Endothelial cell of umbilical vein (primary cell): ENCODE data around the gene BCAP31.
"Not testable (repeated sequence)": the region's sequence is repeated elsewhere in the genome, so short reads cannot be mapped to it uniquely, and the experiment has no call there.

Source experiments
- EZH2 ChIP-seq: IDR thresholded peaks from 2 replicates; pipeline ENCODE4 v1.6.1; 2012; ENCODE audit warnings: borderline replicate concordance, low read depth, mild to moderate bottlenecking, moderate library complexity, low read length, inconsistent platforms; ENCODE audit not compliant: severe bottlenecking
- FOS ChIP-seq: IDR thresholded peaks from 2 replicates; pipeline ENCODE4 v1.6.1; 2011; ENCODE audit warnings: mild to moderate bottlenecking, low read length, moderate library complexity, borderline replicate concordance; ENCODE audit not compliant: insufficient read depth
- GATA2 ChIP-seq: IDR thresholded peaks from 2 replicates; pipeline ENCODE4 v1.7.0; 2011; ENCODE audit warnings: low read depth, mild to moderate bottlenecking, moderate library complexity, mixed read lengths, low read length; ENCODE audit not compliant: insufficient read length, insufficient read depth
- JUN ChIP-seq: IDR thresholded peaks from 2 replicates; pipeline ENCODE4 v1.6.1; 2011; ENCODE audit warnings: borderline replicate concordance, low read depth; ENCODE audit not compliant: insufficient read length, insufficient read depth
- MYC ChIP-seq: IDR thresholded peaks from one replicate; pipeline ENCODE4 v1.6.1; 2011; ENCODE audit warnings: mild to moderate bottlenecking, low read depth, low read length
- POLR2A ChIP-seq: IDR thresholded peaks from 2 replicates; pipeline ENCODE4 v1.6.1; 2012; ENCODE audit warnings: low read depth, mild to moderate bottlenecking, control low read depth, low read length
- POLR2AphosphoS5 ChIP-seq: IDR thresholded peaks from 2 replicates; pipeline ENCODE4 v1.6.1; 2012; ENCODE audit warnings: low read depth, mild to moderate bottlenecking, control low read depth, low read length, moderate library complexity; ENCODE audit not compliant: insufficient read depth
- TF ChIP-seq, protein P1 (sequence below), 2 donors: IDR thresholded peaks; 1 replicate in 1 of 2; 2 replicates in 1 of 2; pipeline ENCODE4 v1.5.1; 2011; ENCODE audit warnings: low read length in 2 of 2, mild to moderate bottlenecking in 2 of 2, moderate library complexity in 2 of 2, control low read depth in 1 of 2, inconsistent platforms in 1 of 2, low read depth in 1 of 2; ENCODE audit not compliant: insufficient read depth in 1 of 2; ENCODE audit errors: extremely low read depth in 1 of 2
- TF ChIP-seq, protein P2 (sequence below): IDR thresholded peaks from 2 replicates; pipeline ENCODE4 v1.6.1; 2011; ENCODE audit not compliant: insufficient read depth, insufficient read length

DNA sequence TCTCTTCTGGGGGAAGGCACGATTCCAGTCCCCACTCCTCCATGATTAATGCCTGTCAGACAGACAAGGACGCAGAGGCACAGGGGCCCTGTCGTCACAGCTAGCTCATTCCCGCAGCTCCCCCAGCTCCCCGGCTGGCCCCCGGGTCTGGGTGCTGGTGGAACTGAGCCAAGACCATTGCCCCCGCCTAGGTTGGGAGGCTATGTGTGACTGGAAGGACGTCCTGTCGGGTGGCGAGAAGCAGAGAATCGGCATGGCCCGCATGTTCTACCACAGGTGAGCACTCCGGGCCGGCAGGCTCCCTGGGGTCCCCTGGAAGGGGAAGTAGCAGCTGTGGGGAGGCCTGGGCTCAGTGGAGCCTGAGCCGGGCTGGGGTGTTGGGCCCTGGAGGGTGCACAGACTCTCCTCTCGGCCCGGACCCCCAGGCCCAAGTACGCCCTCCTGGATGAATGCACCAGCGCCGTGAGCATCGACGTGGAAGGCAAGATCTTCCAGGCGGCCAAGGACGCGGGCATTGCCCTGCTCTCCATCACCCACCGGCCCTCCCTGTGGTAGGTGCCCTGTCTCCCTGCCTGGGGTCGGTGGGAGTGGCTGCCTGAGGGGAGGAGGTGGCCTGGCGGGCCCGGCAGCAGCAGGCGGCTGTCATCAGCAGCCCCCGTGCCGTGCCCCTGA is 18.7 kb upstream of the BCAP31 start:
- TF ChIP-seq, protein P1, sequence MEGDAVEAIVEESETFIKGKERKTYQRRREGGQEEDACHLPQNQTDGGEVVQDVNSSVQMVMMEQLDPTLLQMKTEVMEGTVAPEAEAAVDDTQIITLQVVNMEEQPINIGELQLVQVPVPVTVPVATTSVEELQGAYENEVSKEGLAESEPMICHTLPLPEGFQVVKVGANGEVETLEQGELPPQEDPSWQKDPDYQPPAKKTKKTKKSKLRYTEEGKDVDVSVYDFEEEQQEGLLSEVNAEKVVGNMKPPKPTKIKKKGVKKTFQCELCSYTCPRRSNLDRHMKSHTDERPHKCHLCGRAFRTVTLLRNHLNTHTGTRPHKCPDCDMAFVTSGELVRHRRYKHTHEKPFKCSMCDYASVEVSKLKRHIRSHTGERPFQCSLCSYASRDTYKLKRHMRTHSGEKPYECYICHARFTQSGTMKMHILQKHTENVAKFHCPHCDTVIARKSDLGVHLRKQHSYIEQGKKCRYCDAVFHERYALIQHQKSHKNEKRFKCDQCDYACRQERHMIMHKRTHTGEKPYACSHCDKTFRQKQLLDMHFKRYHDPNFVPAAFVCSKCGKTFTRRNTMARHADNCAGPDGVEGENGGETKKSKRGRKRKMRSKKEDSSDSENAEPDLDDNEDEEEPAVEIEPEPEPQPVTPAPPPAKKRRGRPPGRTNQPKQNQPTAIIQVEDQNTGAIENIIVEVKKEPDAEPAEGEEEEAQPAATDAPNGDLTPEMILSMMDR (IDR thresholded peaks at IDR 0.05; ENCODE audit: extremely low read depth in 1 of 2, insufficient read depth in 1 of 2, low read depth in 1 of 2, low read length in 2 of 2): not testable (repeated sequence)
- TF ChIP-seq POLR2A, EZH2, POLR2AphosphoS5, JUN, FOS, MYC, GATA2: not testable (repeated sequence)
- TF ChIP-seq, protein P2, sequence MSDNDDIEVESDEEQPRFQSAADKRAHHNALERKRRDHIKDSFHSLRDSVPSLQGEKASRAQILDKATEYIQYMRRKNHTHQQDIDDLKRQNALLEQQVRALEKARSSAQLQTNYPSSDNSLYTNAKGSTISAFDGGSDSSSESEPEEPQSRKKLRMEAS: not testable (repeated sequence)
